Keratinocyte (primary cell): Measurements from ENCODE around the gene DCTN4. TPM values are rescaled to one million over a fixed set of nuclear protein-coding genes. Genes with fewer than 3 reads are reported as not detected.
"Not testable (repeated sequence)": the region's sequence is repeated elsewhere in the genome, so short reads cannot be mapped to it uniquely, and the experiment has no call there.

Experiments used
- DNase-seq: peaks from one replicate; pipeline ENCODE4 v3.0.0-alpha.2; 2011; ENCODE audit warnings: low read depth, missing footprints, low spot score
- FAIRE-seq: peaks from 2 replicates; lab custom pipeline; 2011; peaks lifted over from hg19 to GRCh38; lab: Jason Lieb, UNC
- H2AFZ ChIP-seq: 2 replicates; pipeline ENCODE4 v1.6.0; 2012; ENCODE audit warnings: low read length, control low read depth, inconsistent platforms; ENCODE audit not compliant: control insufficient read depth
- H3K27ac ChIP-seq: 2 replicates; pipeline ENCODE4 v1.5.1; 2011; ENCODE audit warnings: low read length; ENCODE audit not compliant: control insufficient read depth, insufficient read depth
- H3K27me3 ChIP-seq: 3 replicates; pipeline ENCODE4 v1.6.0; 2011; ENCODE audit warnings: low read length; ENCODE audit not compliant: control insufficient read depth, insufficient read depth; ENCODE audit errors: extremely low read depth
- H3K36me3 ChIP-seq, 2 experiments: 2 replicates in 1 of 2; 3 replicates in 1 of 2; pipeline ENCODE4 v1.5.1; 2011; ENCODE audit warnings: low read length in 2 of 2, mild to moderate bottlenecking in 1 of 2; ENCODE audit not compliant: control insufficient read depth in 2 of 2, insufficient read depth in 2 of 2; ENCODE audit errors: extremely low read depth in 1 of 2
- H3K4me1 ChIP-seq: 3 replicates; pipeline ENCODE4 v1.5.1; 2011; ENCODE audit warnings: low read length; ENCODE audit not compliant: control insufficient read depth, insufficient read depth; ENCODE audit errors: extremely low read depth
- H3K4me2 ChIP-seq: 3 replicates; pipeline ENCODE4 v1.6.0; 2011; ENCODE audit warnings: low read depth, low read length; ENCODE audit not compliant: control insufficient read depth, insufficient read depth; ENCODE audit errors: extremely low read depth
- H3K4me3 ChIP-seq, 3 experiments: fragments of 200-600 bp in 1 of 3; sonication (generic) in 1 of 3; 2 replicates in 2 of 3; 3 replicates in 1 of 3; pipeline ENCODE4 v1.5.1; 2011 to 2016; ENCODE audit warnings: low read length in 3 of 3, mild to moderate bottlenecking in 3 of 3, control low read depth in 2 of 3, inconsistent platforms in 1 of 3, low read depth in 1 of 3, mixed read lengths in 1 of 3, mixed run types in 1 of 3, moderate library complexity in 1 of 3; ENCODE audit not compliant: control insufficient read depth in 2 of 3, insufficient read depth in 2 of 3; ENCODE audit errors: extremely low read depth in 1 of 3
- H3K79me2 ChIP-seq: 2 replicates; pipeline ENCODE4 v1.6.0; 2012; ENCODE audit warnings: low read length; ENCODE audit not compliant: control insufficient read depth, insufficient read depth
- H3K9ac ChIP-seq: 3 replicates; pipeline ENCODE4 v1.6.0; 2011; ENCODE audit warnings: low read length; ENCODE audit not compliant: control insufficient read depth, insufficient read depth; ENCODE audit errors: extremely low read depth
- H3K9me1 ChIP-seq: 3 replicates; pipeline ENCODE4 v1.6.0; 2011; ENCODE audit warnings: low read length; ENCODE audit not compliant: control insufficient read depth, insufficient read depth; ENCODE audit errors: extremely low read depth
- H3K9me3 ChIP-seq: 2 replicates; pipeline ENCODE4 v1.5.1; 2012; ENCODE audit warnings: low read depth, low read length; ENCODE audit not compliant: control insufficient read depth
- H4K20me1 ChIP-seq: 3 replicates; pipeline ENCODE4 v1.6.0; 2011; ENCODE audit warnings: low read length; ENCODE audit not compliant: control insufficient read depth, insufficient read depth; ENCODE audit errors: extremely low read depth
- EZH2 ChIP-seq: IDR thresholded peaks from one replicate; pipeline ENCODE4 v1.6.1; 2012; ENCODE audit warnings: inconsistent platforms, mild to moderate bottlenecking, low read length, moderate library complexity
- dilution Hi-C: fragments of 300-500 bp; cut with MboI; formaldehyde crosslinking; loops from one replicate; pipeline ENCODE4 v1.7.0; 2020; ENCODE audit warnings: low sequenced_read_pairs; ENCODE audit not compliant: extremely low pct_ligation_motif_present
- polyA plus RNA-seq, 5 experiments: library from polyadenylated mRNA; depleted of rRNA in 3 of 5; stranded (reverse) in 3 of 5; stranded (forward) in 1 of 5; unstranded in 1 of 5; fragments of >200 nt; gene quantifications; 1 replicate in 1 of 5; 2 replicates in 3 of 5; 3 replicates in 1 of 5; pipeline versions ENCODE4 v1.2.1 to v1.2.3, GENCODE V29; 2011 to 2012; ENCODE audit warnings: missing spikeins in 2 of 5, low read depth in 1 of 5, low replicate concordance in 1 of 5
- TF ChIP-seq, protein P1 (sequence below), 3 experiments: IDR thresholded peaks in 1 of 3; conservative IDR thresholded peaks in 1 of 3; optimal IDR thresholded peaks in 1 of 3; 2 replicates in 2 of 3; 3 replicates in 1 of 3; pipeline versions ENCODE3 to v1.5.1; 2011; ENCODE audit warnings: low read length in 3 of 3, mild to moderate bottlenecking in 3 of 3, moderate library complexity in 2 of 3, control low read depth in 1 of 3, inconsistent platforms in 1 of 3; ENCODE audit not compliant: insufficient read depth in 2 of 3; ENCODE audit errors: extremely low read depth in 1 of 3

The DCTN4 gene
- polyA plus RNA-seq, 1 donor (not counting 4 experiments of a cell fraction or from before 2014, with no cell fraction given), result 44.3 TPM

DNA sequence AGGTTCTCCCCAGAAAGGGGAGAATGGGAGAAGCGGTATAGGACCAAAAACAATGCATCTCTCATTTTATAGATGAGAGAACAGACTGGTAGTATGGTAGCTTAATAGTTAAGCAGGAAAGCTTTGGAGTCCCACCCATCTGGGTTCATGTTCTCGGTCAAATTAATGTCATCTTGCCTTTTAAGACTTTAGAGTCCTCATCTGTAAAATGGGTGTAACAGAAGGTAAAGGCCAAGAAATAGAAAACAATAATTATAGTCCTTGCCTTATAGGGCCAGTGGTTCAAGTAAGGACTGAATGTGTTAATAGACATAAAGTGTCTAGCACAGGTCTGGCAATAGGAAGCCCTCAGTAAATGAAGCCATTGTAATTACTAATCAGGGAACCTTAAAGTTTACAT, 36.1 kb upstream of the DCTN4 start:
- Histone ChIP-seq H3K27ac (no peak overlapping the region), H3K27me3 (no peaks in the 10 kb centered on the region), H3K9ac (no peak overlapping the region), H3K4me1 (peaks cover 19% of the 10 kb centered on the region), H3K79me2 (peaks cover 27% of the 10 kb centered on the region), H3K9me3 (no peaks in the 10 kb centered on the region), H3K4me2 (no peak overlapping the region), H4K20me1 (no peaks in the 10 kb centered on the region), H2AFZ (no peak overlapping the region), H3K9me1 (no peaks in the 10 kb centered on the region), H3K4me3 (no peak overlapping the region), H3K36me3 (peaks cover 6 to 9% of the 10 kb centered on the region in 2 experiments)
- TF ChIP-seq, protein P1, sequence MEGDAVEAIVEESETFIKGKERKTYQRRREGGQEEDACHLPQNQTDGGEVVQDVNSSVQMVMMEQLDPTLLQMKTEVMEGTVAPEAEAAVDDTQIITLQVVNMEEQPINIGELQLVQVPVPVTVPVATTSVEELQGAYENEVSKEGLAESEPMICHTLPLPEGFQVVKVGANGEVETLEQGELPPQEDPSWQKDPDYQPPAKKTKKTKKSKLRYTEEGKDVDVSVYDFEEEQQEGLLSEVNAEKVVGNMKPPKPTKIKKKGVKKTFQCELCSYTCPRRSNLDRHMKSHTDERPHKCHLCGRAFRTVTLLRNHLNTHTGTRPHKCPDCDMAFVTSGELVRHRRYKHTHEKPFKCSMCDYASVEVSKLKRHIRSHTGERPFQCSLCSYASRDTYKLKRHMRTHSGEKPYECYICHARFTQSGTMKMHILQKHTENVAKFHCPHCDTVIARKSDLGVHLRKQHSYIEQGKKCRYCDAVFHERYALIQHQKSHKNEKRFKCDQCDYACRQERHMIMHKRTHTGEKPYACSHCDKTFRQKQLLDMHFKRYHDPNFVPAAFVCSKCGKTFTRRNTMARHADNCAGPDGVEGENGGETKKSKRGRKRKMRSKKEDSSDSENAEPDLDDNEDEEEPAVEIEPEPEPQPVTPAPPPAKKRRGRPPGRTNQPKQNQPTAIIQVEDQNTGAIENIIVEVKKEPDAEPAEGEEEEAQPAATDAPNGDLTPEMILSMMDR (optimal IDR thresholded peaks at IDR 0.05 in 1 of 3, IDR thresholded peaks at IDR 0.05 in 1 of 3, conservative IDR thresholded peaks at IDR 0.05 in 1 of 3; ENCODE audit: extremely low read depth in 1 of 3, insufficient read depth in 2 of 3, low read length in 3 of 3), result no peak
- no peak for TF ChIP-seq EZH2
- DNase-seq (no peak), FAIRE-seq (no peak)
- dilution Hi-C loops, result no loop called here

DNA sequence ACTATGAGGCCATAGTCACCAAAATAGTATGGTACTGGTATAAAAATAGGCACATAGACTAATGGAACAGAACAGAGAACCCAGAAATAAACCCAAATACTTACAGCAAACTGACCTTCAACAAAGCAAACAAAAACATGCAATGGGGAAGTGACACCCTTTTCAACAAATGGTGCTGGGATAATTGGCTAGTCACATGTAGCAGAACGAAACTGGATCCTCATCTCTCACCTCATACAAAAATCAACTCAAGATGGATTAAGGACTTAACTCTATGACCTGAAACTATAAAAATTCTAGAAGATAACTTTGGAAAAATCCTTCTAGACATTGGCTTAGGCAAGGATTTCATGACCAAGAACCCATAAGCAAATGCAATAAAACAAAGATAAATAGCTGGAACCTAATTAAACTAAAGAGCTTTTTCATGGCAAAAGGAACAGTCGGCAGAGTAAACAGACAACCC, 34.6 kb upstream of the DCTN4 start:
- H3K36me3 ChIP-seq, H3K9me3 ChIP-seq, H3K4me2 ChIP-seq, dilution Hi-C loops, DNase-seq, H3K27me3 ChIP-seq, H3K9ac ChIP-seq, H2AFZ ChIP-seq, H4K20me1 ChIP-seq, H3K4me3 ChIP-seq, H3K27ac ChIP-seq, FAIRE-seq, H3K9me1 ChIP-seq: not testable (repeated sequence)
- H3K79me2 ChIP-seq, result peaks cover 36% of the 10 kb centered on the region
- peaks cover 32% of the 10 kb centered on the region for H3K4me1 ChIP-seq

DNA sequence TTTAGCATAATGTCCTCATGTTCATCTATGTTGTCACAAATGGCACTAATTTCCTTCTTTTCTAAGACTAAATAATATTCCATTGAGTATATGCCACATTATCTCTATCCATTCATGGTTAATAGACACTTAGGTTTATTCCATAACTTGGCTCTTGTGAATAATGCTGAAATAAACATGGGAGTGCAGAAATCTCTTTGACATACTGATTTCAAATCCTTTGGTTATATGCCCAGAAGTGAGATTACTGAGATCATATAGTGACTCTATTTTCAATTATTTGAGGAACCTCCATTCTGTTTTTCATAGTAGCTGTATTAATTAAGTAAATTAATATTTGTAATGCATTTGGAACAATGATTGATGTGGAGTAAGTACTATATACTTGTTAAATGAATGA, 32.7 kb upstream of the DCTN4 start:
- dilution Hi-C loops, result no loop called here
- Histone ChIP-seq H4K20me1 (no peaks in the 10 kb centered on the region), H3K9me3 (no peaks in the 10 kb centered on the region), H3K9ac (no peak overlapping the region), H3K4me3 (no peak overlapping the region), H3K9me1 (no peaks in the 10 kb centered on the region), H3K4me2 (no peak overlapping the region), H3K27ac (peak overlapping the region; percentile 81), H3K27me3 (no peaks in the 10 kb centered on the region), H2AFZ (no peak overlapping the region), H3K36me3 (peaks cover 4 to 9% of the 10 kb centered on the region in 2 experiments), H3K79me2 (peaks cover 54% of the 10 kb centered on the region), H3K4me1 (peaks cover 32% of the 10 kb centered on the region)
- DNase-seq (no peak), FAIRE-seq (no peak)
- TF ChIP-seq EZH2, result no peak
- TF ChIP-seq, protein P1 (optimal IDR thresholded peaks at IDR 0.05 in 1 of 3, IDR thresholded peaks at IDR 0.05 in 1 of 3, conservative IDR thresholded peaks at IDR 0.05 in 1 of 3; ENCODE audit: extremely low read depth in 1 of 3, insufficient read depth in 2 of 3, low read length in 3 of 3), result no peak
